HepG2 (cell line): ENCODE results near the gene NDUFS6. TPM values are rescaled to one million over a fixed set of nuclear protein-coding genes. Genes with fewer than 3 reads are reported as not detected.

Experiments
- CREM ChIP-seq, 2 experiments: sonication (generic) in 1 of 2; formaldehyde crosslinking in 1 of 2; IDR thresholded peaks; 2 replicates each; pipeline versions ENCODE4 v1.4.0 to v1.6.1; 2016 to 2020; ENCODE audit warnings: antibody characterized with exemption in 1 of 2, mild to moderate bottlenecking in 1 of 2, missing genetic modification reagents in 1 of 2
- DR1 ChIP-seq: sonication (generic); formaldehyde crosslinking; IDR thresholded peaks from 2 replicates; pipeline ENCODE4 v1.8.0; 2021; ENCODE audit warnings: mild to moderate bottlenecking, missing genetic modification reagents, inconsistent platforms
- GZF1 ChIP-seq: sonication (generic); formaldehyde crosslinking; IDR thresholded peaks from 2 replicates; pipeline ENCODE4 v1.5.1; 2020; ENCODE audit warnings: mild to moderate bottlenecking, missing genetic modification reagents
- HNRNPLL ChIP-seq: fragments of 200-400 bp; formaldehyde crosslinking; IDR thresholded peaks from 2 replicates; pipeline ENCODE4 v1.6.1; 2017; ENCODE audit warnings: mild to moderate bottlenecking, low read depth, low read length; ENCODE audit not compliant: poor library complexity, severe bottlenecking
- IRF1 ChIP-seq: sonication (generic); formaldehyde crosslinking; IDR thresholded peaks from 2 replicates; pipeline ENCODE4 v1.4.0; 2020; ENCODE audit warnings: low read depth, mild to moderate bottlenecking, missing genetic modification reagents
- MYPOP ChIP-seq: sonication (generic); formaldehyde crosslinking; IDR thresholded peaks from 2 replicates; pipeline ENCODE4 v1.8.1; 2023; ENCODE audit warnings: mild to moderate bottlenecking, moderate library complexity, missing genetic modification reagents
- MZF1 ChIP-seq: sonication (generic); formaldehyde crosslinking; IDR thresholded peaks from 2 replicates; pipeline ENCODE4 v1.8.1; 2023; ENCODE audit warnings: mild to moderate bottlenecking, missing genetic modification reagents, borderline replicate concordance
- NFATC3 ChIP-seq: sonication (generic); formaldehyde crosslinking; IDR thresholded peaks from 2 replicates; pipeline ENCODE4 v1.5.1; 2020; ENCODE audit warnings: mild to moderate bottlenecking, missing genetic modification reagents
- SIN3A ChIP-seq: IDR thresholded peaks from 2 replicates; pipeline ENCODE4 v1.6.1; 2011; ENCODE audit warnings: low read depth, mild to moderate bottlenecking, control low read depth, low read length, borderline replicate concordance
- TCF7L2 ChIP-seq: IDR thresholded peaks from 2 replicates; pipeline ENCODE4 v1.6.1; 2011; ENCODE audit warnings: mild to moderate bottlenecking, low read depth, low read length, moderate library complexity
- TSC22D2 ChIP-seq: sonication (generic); formaldehyde crosslinking; IDR thresholded peaks from 2 replicates; pipeline ENCODE4 v1.5.1; 2020; ENCODE audit warnings: missing genetic modification reagents, mild to moderate bottlenecking, borderline replicate concordance
- ZBTB20 ChIP-seq: sonication (generic); formaldehyde crosslinking; IDR thresholded peaks from 2 replicates; pipeline ENCODE4 v1.8.1; 2023; ENCODE audit warnings: missing genetic modification reagents, low read depth, mild to moderate bottlenecking, borderline replicate concordance
- ZEB1 ChIP-seq: IDR thresholded peaks from 2 replicates; pipeline ENCODE4 v1.6.1; 2012; ENCODE audit warnings: mild to moderate bottlenecking, low read depth, inconsistent platforms; ENCODE audit not compliant: insufficient replicate concordance
- ZNF20 ChIP-seq: sonication (generic); formaldehyde crosslinking; IDR thresholded peaks from 2 replicates; pipeline ENCODE4 v1.4.0; 2020; ENCODE audit warnings: mild to moderate bottlenecking, moderate library complexity, missing genetic modification reagents
- ZNF225 ChIP-seq: sonication (generic); formaldehyde crosslinking; IDR thresholded peaks from 2 replicates; pipeline ENCODE4 v1.4.0; 2020; ENCODE audit warnings: mild to moderate bottlenecking, missing genetic modification reagents
- ZNF335 ChIP-seq: sonication (generic); formaldehyde crosslinking; IDR thresholded peaks from 2 replicates; pipeline ENCODE4 v1.4.0; 2020; ENCODE audit warnings: missing genetic modification reagents
- ZNF672 ChIP-seq: sonication (generic); formaldehyde crosslinking; IDR thresholded peaks from 2 replicates; pipeline ENCODE4 v1.8.1; 2022; ENCODE audit warnings: missing genetic modification reagents
- ZNF687 ChIP-seq: sonication (generic); formaldehyde crosslinking; IDR thresholded peaks from 2 replicates; pipeline ENCODE4 v1.5.1; 2020; ENCODE audit warnings: mild to moderate bottlenecking, missing genetic modification reagents, moderate library complexity
- ZNF790 ChIP-seq: sonication (generic); formaldehyde crosslinking; IDR thresholded peaks from 2 replicates; pipeline ENCODE4 v1.8.0; 2022; ENCODE audit warnings: missing genetic modification reagents, mild to moderate bottlenecking, borderline replicate concordance
- polyA plus RNA-seq, 8 experiments: library from polyadenylated mRNA; depleted of rRNA in 3 of 8; stranded (reverse) in 7 of 8; unstranded in 1 of 8; fragments of >200 nt; fragmentation: Illumina TruSeq in 4 of 8; extraction: Trizol in 4 of 8; gene quantifications; 2 replicates each; pipeline versions ENCODE4 v1.2.1 to v1.2.3, GENCODE V29; 2011 to 2016; ENCODE audit warnings: low read depth in 4 of 8, missing spikeins in 1 of 8, mixed read lengths in 1 of 8; ENCODE audit not compliant: insufficient read depth in 1 of 8
- total RNA-seq, 5 experiments: library from RNA; depleted of rRNA; stranded (reverse); fragments of >200 nt; fragmentation: Illumina TruSeq; extraction: Trizol; gene quantifications; 2 replicates each; pipeline ENCODE4 v1.2.3, GENCODE V29; 2016; ENCODE audit warnings: low read depth in 1 of 5
- TF ChIP-seq, protein P1 (sequence below): sonication (generic); formaldehyde crosslinking; IDR thresholded peaks from 2 replicates; pipeline ENCODE4 v1.5.0; 2020; ENCODE audit warnings: mild to moderate bottlenecking, missing genetic modification reagents

The NDUFS6 gene
- total and polyA plus RNA-seq, 2 of the 13 experiments (the other 11 are each of a cell fraction or from before 2014, with no cell fraction given), result 23.7 to 50.4 TPM

- TF ChIP-seq IRF1 (CRISPR knock-in tag) (no peak), ZNF20 (CRISPR knock-in tag) (no peak), NFATC3 (CRISPR knock-in tag) (0 out of 2 replicates have a peak, but pooled peaks have one; percentile 57), ZNF790 (CRISPR knock-in tag) (no peak), TCF7L2 (no peak), DR1 (CRISPR knock-in tag) (peak; percentile 66; the same call in 1 of the 2 replicates), MZF1 (no peak), ZNF687 (peak; percentile 95), TSC22D2 (CRISPR knock-in tag) (peak; percentile 25; the same call in 1 of the 2 replicates), MYPOP (CRISPR knock-in tag) (peak; percentile 100), HNRNPLL (peak; percentile 99), ZEB1 (no peak), CREM (IDR thresholded peaks at IDR 0.05) (peak; percentile 36), CREM (CRISPR knock-in tag; IDR thresholded peaks at IDR 0.05) (no peak), GZF1 (CRISPR knock-in tag) (no peak), ZNF335 (CRISPR knock-in tag) (peak; percentile 26; the same call in 1 of the 2 replicates), SIN3A (no peak), ZBTB20 (CRISPR knock-in tag) (peak; percentile 80; the same call in 1 of the 2 replicates), ZNF672 (CRISPR knock-in tag) (no peak), ZNF225 (CRISPR knock-in tag) (peak; percentile 81; the same call in 1 of the 2 replicates)
- TF ChIP-seq, protein P1, sequence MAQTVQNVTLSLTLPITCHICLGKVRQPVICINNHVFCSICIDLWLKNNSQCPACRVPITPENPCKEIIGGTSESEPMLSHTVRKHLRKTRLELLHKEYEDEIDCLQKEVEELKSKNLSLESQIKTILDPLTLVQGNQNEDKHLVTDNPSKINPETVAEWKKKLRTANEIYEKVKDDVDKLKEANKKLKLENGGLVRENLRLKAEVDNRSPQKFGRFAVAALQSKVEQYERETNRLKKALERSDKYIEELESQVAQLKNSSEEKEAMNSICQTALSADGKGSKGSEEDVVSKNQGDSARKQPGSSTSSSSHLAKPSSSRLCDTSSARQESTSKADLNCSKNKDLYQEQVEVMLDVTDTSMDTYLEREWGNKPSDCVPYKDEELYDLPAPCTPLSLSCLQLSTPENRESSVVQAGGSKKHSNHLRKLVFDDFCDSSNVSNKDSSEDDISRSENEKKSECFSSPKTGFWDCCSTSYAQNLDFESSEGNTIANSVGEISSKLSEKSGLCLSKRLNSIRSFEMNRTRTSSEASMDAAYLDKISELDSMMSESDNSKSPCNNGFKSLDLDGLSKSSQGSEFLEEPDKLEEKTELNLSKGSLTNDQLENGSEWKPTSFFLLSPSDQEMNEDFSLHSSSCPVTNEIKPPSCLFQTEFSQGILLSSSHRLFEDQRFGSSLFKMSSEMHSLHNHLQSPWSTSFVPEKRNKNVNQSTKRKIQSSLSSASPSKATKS, result no peak
These were observed at the start of gene NDUFS6 (continued) for GRCh38 chr5:1801222-1801966.
